GM06990 (cell line): Measurements from ENCODE around the gene CASQ1.

Source experiments
- DNase-seq: peaks from one replicate; pipeline ENCODE4 v3.0.0-alpha.2; 2011; ENCODE audit not compliant: insufficient read length; ENCODE audit errors: extremely low read depth
- H3K27me3 ChIP-seq: replicated peaks from 2 replicates; pipeline ENCODE4 v1.6.0; 2011; ENCODE audit warnings: low read length; ENCODE audit not compliant: control insufficient read depth, insufficient read depth
- H3K36me3 ChIP-seq: 2 replicates; pipeline ENCODE4 v1.5.1; 2011; ENCODE audit warnings: low read length; ENCODE audit not compliant: control insufficient read depth, insufficient read depth
- H3K4me3 ChIP-seq: replicated peaks from 2 replicates; pipeline ENCODE4 v1.5.1; 2011; ENCODE audit warnings: low read depth, mild to moderate bottlenecking, control low read depth, low read length
- TF ChIP-seq, protein P1 (sequence below): IDR thresholded peaks from 2 replicates; pipeline ENCODE4 v1.5.1; 2011; ENCODE audit warnings: low read length, control low read depth, mild to moderate bottlenecking, inconsistent platforms; ENCODE audit not compliant: insufficient read depth, poor library complexity, severe bottlenecking

The CASQ1 gene

GRCh38 chr1:160164121-160164520, 26.3 kb upstream of the CASQ1 start:
- Histone ChIP-seq H3K27me3 (no peaks in the 10 kb centered on the region), H3K4me3 (no peak overlapping the region), H3K36me3 (no peaks in the 10 kb centered on the region)
- TF ChIP-seq, protein P1, sequence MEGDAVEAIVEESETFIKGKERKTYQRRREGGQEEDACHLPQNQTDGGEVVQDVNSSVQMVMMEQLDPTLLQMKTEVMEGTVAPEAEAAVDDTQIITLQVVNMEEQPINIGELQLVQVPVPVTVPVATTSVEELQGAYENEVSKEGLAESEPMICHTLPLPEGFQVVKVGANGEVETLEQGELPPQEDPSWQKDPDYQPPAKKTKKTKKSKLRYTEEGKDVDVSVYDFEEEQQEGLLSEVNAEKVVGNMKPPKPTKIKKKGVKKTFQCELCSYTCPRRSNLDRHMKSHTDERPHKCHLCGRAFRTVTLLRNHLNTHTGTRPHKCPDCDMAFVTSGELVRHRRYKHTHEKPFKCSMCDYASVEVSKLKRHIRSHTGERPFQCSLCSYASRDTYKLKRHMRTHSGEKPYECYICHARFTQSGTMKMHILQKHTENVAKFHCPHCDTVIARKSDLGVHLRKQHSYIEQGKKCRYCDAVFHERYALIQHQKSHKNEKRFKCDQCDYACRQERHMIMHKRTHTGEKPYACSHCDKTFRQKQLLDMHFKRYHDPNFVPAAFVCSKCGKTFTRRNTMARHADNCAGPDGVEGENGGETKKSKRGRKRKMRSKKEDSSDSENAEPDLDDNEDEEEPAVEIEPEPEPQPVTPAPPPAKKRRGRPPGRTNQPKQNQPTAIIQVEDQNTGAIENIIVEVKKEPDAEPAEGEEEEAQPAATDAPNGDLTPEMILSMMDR: no peak
- no peak for DNase-seq

GRCh38 chr1:160166166-160166868, 24.1 kb upstream of the CASQ1 start:
- H3K4me3 ChIP-seq: no peak overlapping the region
- no peaks in the 10 kb centered on the region for H3K27me3 ChIP-seq
- H3K36me3 ChIP-seq: no peaks in the 10 kb centered on the region
- DNase-seq: no peak
- TF ChIP-seq, protein P1: no peak

DNA sequence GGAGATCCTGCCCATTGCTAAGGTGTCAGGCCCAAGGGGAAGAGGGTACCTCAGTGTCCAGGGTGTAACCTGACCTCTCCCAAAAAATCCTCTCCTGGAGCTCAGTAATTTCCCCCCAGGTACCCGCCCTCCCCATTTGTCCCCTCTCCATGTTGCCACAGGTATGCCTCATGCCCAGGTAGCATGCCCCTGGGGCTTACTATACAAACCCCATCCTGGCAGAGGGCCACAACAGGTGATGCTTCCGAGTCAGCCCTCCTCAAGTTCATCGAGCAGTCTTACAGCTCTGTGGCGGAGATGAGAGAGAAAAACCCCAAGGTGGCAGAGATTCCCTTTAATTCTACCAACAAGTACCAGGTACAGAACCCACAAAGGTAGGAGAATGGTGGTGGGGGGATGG, 23.3 kb upstream of the CASQ1 start:
- TF ChIP-seq, protein P1: no peak
- Histone ChIP-seq H3K36me3 (no peaks in the 10 kb centered on the region), H3K4me3 (no peak overlapping the region), H3K27me3 (no peaks in the 10 kb centered on the region)
- no peak for DNase-seq

GRCh38 chr1:160167580-160167979, 22.8 kb upstream of the CASQ1 start:
- no peak overlapping the region for H3K4me3 ChIP-seq
- DNase-seq: no peak
- H3K36me3 ChIP-seq: no peaks in the 10 kb centered on the region
- H3K27me3 ChIP-seq: no peaks in the 10 kb centered on the region
- TF ChIP-seq, protein P1: no peak

DNA sequence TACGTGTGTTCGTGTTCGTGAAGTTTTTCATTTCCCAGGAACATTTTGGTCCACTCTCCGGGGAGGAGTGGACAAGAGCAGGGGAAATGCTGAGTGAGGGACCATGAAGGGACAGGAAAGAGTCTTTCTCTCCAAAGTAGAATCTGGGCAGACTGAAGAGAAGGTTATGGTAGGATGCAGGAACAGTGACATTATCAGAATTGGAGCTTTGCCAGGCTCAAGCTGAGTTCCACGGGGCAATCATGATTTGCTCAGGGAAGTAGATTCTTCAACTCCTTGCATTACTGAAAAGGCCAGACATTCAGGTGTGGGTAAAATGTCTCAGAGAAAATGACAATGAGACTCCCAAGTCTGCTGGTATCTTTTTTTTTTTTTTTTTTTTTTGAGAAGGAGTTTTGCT, 22.4 kb upstream of the CASQ1 start:
- H3K36me3 ChIP-seq: no peaks in the 10 kb centered on the region
- no peak overlapping the region for H3K4me3 ChIP-seq
- no peak for DNase-seq
- TF ChIP-seq, protein P1: no peak
- H3K27me3 ChIP-seq: no peaks in the 10 kb centered on the region
